HG03064 (cell line): ENCODE results near the gene ACAA2.
"Not testable (repeated sequence)": the region's sequence is repeated elsewhere in the genome, so short reads cannot be mapped to it uniquely, and the experiment has no call there.

ENCODE experiments used
- ATAC-seq: cut with Tn5 transposase; IDR thresholded peaks from one replicate; pipeline ENCODE4 v1.9.1; 2021; ENCODE audit warnings: low read depth; ENCODE audit not compliant: unreplicated experiment

Gene ACAA2

DNA sequence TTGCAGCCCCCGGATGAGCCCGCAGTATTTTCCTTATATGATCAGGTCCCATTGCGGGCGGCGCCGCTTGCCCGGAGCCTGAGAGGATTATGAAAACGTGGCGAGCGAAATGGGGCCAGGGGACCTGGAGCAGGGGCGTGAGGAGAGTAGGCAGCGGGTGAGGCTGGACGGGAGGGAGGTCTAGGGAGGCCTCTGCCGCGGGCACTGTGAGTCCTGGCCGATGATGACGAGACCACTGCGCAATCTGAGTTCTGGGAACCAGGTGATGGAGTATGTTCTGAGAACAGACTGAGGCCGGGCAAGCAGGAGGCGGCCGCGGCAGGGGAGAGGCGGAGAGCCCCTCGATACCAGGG lies 790 bp upstream of the ACAA2 start:
- ATAC-seq = peak; percentile 26

DNA sequence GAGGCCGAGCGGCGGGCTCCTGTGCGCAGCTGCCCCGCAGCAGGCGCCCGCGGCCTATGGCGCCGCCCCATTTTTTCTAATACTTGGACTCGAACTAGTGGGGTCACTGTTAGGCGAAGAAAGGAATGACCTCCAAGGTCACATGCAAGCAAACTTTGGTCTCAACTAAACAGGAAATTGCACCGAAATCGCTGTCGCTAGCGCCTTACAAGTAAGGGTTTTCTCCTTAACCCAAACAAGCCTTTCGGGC lies 339 bp downstream of the ACAA2 start:
- peak; percentile 38 for ATAC-seq

DNA sequence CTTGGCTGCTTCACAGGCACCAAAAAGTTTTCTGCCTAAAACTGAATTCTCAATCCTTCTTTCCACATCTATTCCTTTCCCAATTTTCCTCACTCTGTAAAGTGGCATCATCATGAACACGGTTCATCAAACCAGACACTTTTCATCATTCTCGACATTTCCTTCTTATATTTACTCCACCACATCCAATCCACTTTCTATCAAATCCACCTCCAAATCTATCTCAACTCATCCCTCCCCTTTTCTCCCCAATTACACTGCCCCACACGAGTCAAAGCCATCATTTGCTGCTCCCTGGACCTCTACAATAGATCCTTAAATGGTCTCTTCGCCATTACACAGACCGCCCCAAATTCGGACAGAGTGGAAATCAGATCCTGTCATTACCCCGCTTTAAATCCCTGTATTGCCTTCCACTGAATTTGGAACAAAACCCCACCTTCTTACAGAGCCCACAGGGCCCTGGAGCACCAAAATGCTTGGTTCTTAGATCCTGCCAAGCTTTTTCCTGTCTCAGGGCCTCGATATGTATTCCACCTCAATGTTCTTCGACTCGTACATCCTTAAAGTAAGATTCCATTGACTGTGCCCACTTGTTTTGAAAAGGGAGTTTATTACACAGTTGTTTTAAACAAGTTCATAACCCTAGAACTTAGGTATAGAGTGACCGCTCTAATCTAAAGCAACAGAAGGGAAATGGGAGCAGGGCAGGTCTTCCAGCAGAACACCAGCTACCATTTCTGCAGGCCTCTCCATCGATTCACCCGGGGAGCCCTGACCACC lies 856 bp downstream of the ACAA2 start:
- ATAC-seq = no peak

DNA sequence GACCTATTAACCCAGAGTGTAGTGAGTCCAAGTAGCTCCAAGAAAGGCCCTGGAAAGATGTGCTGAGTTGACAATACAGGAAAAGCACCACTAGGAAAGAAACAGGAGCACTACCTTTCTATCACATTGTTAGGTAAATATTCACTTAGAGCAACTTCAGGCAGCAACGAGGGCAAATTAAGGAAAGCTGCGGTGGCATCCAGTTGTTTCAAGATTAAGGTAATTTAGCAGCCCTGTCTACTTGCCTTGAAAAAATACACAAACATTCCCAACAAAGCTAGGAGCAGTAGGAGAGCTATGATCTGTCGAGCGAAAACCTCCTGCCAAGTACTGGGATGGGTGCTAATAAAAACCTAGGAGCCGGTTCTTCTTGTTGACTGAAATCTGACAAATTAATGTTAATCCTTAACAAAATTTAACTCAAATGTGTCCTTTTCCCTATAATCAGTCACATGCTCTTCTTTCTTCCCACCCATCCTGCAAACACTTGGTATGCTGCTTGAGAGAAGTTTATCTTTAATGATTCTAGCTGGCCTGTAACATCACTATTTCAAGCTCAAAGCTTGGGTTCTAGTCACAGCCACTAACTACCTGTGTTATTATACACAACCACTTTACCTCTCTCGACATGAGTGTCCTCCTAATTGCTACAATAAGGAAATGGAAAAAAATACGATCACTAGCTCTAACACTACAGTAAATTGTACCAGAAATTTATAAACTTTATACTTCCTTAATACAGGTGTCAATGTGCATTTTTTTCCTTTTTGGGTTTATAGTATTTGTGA lies 2.0 kb downstream of the ACAA2 start:
- ATAC-seq = no peak

DNA sequence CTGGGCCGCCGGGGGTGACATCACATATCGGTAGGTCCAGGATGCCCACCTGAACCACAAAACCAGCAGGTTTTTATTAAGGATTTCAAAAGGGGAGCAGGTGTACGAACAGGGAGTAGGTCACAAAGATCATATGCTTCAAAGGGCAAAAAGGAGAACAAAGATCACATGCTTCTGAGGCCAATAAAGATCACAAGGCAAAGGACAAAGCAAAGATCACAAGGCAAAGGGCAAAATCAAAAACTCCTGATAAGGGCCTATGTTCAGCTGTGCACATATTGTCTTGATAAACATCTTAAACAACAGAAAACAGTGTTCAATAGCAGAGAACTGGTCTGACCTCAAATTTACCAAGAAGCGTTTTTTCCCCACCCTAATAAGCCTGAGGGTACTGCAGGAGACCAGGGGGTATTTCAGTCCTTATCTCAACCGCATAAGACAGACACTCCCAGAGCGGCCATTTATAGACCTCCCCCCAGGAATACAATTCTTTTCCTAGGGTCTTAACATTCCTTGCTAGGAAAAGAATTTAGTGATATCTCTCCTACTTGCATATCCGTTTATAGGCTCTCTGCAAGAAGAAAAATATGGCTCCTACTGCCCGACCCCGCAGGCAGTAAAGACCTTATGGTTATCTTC lies 4.7 kb downstream of the ACAA2 start:
- not testable (repeated sequence) for ATAC-seq

DNA sequence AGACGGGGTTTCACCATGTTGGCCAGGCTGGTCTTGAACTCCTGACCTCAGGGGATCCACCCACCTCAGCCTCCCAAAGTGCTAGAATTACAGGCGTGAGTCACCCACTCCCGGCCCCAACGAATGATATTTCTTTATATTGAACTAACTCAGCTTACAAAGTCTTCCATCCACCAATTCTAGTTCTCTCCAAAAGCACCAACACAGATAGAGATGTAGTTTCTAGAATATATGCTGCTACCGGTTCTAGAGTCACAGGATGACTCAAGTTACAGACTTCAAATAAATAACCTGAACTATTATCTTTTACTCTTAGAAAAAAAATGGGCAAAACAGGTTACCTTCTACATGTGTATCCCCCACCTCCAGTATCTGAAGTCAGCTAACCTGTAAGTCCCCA lies 9.2 kb downstream of the ACAA2 start:
- no peak for ATAC-seq

DNA sequence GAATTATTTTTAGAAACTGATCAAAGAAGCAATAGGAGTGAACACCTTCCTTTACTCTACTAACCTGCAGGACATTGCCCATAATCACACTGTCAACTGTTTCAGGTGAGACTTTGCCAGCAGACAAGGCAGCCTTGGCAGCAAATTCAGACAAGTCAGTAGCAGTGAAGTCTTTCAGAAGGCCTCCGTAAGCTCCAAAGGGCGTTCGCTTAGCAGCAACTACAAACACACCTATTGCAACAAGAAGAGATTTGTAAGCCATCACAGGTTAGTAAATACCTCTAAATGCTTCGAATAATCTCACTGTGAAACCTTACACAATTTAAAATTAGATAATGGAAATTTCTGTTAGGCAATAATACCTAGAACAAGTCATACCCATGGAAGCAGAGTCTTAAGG lies 10.7 kb downstream of the ACAA2 start:
- no peak for ATAC-seq

DNA sequence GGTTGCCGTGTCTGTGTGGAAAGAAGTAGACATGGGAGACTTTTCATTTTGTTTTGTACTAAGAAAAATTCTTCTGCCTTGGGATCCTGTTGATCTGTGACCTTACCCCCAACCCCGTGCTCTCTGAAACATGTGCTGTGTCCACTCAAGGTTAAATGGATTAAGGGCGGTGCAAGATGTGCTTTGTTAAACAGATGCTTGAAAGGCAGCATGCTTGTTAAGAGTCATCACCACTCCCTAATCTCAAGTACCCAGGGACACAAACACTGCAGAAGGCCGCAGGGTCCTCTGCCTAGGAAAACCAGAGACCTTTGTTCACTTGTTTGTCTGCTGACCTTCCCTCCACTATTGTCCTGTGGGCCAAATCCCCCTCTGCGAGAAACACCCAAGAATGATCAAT lies 12.8 kb downstream of the ACAA2 start:
- ATAC-seq = not testable (repeated sequence)

DNA sequence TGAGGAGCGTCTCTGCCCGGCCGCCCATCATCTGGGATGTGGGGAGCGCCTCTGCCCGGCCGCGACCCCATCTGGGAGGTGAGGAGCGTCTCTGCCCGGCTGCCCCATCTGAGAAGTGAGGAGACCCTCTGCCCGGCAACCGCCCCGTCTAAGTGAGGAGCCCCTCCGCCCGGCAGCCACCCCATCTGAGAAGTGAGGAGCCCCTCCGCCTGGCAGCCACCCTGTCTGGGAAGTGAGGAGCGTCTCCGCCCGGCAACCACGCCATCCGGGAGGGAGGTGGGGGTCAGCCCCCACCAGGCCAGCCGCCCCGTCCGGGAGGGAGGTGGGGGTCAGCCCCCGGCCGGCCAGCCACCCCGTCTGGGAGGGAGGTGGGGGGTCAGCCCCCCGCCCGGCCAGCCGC lies 13.5 kb downstream of the ACAA2 start:
- not testable (repeated sequence) for ATAC-seq

DNA sequence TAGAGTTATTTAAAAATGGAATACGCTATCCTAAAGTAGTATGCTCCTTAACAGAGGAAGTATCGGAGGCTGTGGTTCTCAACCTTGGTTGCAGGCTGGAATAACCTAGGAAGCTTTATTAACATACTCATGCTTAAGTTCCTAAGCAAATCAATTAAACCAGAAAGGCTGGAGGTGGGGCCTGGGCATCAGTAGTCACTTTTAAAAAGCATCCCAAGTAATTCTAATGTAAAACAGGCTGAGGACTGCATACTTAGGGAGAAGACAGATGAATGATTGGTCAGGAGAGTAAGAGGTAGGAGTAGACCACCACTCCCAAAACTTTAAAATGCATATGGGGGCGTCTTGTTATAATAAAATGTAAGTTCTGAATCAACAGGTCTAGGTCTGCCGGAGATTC lies 15.3 kb downstream of the ACAA2 start:
- no peak for ATAC-seq

DNA sequence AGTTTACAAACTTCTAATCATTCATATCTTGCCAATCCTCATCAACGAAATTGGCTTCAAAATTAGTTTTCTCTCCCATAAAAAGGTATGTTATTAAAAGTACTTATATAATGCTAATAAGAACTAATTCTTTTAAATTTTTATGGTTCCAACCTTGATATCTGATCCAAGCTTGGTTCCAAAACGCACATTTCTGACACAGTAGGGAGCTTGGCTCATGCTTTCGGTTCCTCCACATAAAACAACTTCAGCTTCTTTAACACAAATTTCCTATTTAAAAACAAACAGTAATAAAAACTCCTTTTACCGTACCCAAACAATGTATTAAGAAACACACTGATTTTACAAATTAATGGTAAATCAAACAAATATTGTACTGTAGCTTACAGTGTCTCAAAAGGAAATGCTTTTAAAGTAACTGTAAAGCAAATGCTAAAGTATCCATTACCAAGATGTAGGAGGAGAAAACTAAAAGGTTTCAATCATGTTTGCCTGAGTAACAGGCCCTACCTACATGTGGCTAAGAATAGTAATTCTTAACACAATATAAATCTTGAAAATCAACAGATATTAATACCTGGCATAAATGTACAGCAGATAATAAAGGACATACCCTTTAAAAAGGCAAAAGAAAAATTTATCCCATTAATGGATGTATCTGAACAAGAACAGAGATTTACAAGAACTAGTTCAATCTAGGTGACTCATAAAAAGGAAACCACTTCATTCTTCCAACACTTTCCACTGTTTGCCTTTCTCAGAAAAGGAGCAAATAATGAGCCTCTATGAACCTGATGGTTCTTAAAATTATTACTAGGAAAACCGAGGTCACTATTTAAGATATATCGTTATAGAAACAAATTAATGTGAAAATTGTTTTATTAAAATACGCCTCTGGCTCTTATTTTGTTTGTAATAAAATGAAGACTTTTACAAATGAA lies 17.5 kb downstream of the ACAA2 start:
- ATAC-seq = no peak

DNA sequence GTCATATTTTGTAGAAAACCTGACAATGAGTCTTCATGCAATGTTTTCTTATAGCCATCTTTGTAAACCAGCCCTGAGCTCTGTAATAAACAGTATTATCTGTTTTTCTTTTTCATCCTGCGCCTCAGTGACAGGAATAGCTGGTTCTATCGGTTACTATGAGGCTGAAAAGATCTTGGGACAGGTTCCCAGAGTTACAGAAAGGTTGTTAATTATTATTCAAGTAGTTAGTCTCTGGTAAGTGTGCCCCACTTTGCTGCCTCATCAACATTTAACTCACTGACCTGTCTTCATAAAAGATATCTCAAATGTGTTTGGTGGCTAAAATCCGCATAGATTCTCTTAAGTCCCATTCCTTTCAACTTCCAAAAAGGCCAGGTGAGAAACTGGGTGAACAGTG lies 18.6 kb downstream of the ACAA2 start:
- no peak for ATAC-seq

DNA sequence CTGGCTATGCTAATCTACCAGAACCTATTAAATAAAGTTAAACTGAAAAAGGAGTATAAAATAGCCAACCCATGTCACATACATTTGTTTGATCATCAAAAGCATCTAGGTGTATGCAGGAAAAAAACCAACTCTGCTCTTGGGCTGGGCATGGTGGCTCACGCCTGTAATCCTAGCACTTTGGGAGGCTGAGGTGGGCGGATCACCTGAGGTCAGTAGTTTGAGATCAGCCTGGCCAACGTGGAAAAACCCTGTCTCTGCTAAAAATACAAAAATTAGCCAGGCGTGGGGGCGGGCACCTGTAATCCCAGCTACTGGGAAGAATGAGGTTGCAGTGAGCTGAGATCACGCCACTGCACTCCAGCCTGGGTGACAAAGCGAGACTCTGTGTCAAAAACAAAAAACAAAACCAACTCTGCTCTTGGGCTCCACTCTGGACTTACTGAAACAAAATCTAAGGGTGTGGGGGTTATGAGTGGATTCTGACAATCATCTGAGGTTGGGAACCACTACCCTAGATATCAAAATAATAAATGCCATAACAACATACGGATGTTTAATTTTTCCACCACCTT lies 23.7 kb downstream of the ACAA2 start:
- ATAC-seq = not testable (repeated sequence)

DNA sequence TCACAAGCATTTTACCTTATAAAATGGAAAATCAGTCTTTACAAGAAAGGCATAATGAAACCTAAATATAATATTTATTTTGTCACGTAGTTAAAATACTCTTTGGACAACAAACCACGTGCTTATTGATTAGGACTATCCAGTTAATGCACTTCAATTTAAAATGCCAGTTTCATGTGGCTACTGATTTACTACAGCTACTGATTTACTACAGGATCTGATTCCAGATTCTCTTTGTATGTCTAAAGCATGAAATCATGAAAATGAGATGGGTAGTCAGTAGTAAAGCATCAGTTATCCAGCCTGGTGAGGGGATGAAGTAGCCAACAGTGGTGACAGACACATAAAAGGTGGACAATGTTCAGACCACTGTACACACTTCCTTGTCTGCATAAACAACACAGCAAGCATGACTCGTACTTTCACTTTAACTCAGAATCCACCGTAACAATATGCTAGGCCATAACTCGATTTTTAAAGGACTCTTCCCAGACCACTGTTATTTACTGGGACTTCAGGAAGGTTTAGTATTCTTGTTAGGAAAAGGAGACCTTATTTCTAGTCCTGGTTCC lies 24.9 kb downstream of the ACAA2 start:
- ATAC-seq = no peak

DNA sequence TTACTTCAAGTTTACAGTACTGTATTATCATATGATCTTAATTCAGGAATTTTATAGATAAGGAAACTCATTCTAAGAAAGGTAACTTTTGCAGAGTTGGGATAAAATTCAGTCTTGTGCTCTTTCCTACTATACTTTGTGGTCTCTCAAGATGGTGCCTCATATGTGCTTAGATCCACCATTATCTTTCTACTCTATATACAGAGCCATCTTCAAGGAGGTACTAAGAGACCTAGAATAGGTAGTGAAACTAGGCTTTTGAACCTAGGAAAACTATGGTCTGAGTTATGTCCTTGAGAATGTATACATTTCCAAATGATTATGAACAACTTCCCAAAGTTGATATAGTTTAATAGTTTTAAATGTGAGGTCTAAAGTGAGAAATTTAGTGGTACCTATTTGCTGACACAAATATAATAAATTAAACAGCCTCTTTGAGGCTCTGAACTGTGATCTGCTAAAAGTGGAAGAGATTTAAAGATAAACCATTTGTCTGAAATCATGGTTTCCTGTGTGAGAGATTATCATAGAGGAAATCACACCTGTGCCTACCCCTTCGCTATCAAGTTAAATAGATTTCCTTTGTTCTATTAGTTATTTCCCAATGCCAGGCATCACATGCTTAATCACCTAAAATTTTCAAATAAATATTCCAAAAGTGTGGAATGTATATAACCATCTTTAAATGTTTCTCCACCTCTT lies 27.2 kb downstream of the ACAA2 start:
- ATAC-seq = no peak

DNA sequence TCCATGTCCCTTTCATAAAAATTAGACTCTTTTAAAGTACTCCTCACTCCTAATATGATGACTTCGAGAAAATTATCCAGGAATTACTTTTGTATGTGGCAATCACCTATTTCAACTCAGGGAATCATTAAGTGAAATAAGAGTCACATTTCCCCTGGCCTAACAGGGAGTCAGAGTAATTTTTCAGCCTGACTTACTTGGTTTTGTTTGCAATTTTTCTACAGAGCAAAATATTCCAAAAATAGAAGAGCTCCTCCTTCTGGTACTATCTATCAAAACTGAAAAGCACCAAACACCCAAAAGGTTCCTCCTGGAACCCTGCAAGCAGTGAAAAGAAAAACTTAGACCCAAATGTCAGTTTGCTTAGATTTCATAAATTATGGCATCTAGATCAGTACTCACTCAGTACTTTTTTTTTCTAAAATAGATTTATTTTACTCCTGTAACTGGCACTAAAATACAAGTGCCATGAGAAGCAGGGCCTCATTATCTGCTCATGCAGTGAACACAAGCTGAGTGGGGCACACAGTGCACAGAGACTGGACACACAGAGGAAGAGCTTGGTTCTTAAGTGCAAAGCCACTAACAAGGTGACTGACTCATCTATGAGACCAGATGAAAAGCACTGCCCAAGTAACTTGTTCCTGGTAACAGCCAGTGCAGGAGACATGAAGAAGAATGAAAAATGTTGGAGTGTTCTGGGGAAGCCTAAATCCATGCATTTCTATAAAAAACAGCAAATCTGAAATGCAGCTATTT lies 28.7 kb downstream of the ACAA2 start:
- no peak for ATAC-seq

DNA sequence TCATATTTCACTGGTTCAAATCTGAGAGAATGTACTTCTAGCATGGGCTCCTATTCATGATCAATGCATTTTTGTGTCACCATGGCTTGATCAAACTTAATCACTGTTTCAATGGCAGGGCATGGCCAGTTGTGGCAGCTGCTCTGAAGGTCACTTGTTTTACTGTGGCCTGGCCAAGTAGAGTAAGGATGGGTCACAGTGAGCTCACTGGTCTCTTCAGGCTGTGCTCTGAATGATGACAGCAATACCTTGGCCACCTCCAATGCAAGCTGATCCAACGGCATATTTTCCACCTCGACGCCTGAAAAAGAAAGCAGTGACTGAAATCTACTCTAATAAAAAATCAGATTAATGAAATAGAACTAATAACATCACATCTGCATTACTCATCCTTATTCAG lies 29.7 kb downstream of the ACAA2 start:
- ATAC-seq = not testable (repeated sequence)

DNA sequence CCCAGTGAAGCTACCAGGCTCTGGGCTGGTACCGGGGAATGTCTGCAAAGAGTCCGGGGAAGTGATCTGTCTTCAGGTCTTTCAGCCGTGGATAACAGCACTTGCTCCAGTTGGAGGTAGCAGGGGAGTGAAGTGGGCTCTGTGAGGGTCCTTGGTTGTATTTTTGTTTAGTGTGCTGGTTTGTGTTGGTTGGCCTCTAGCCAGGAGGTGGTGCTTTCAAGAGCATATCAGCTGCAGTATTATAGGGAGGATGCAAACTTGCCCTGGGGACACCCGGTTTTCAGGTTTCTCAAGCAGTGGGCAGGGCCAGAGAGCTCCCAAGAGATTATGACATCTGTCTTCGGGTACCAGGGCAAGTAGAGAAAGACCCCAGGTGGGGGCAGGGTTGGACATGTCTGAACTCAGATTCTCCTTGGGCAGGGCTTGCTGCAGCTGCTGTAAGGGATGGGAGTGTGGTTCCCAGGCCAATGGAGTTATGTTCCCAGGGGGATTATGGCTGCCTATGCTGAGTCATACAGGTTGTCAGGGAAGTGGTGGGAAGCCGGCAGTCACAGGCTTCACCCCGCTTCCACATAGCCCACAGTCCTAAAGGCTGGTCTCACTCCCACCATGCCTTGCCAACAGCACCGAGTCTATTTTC lies 34.4 kb downstream of the ACAA2 start:
- no peak for ATAC-seq
